ENCODE measurements around the gene DNAH11.
"Not testable (repeated sequence)": the region's sequence is repeated elsewhere in the genome, so short reads cannot be mapped to it uniquely, and the experiment has no call there.

The DNAH11 gene

DNA sequence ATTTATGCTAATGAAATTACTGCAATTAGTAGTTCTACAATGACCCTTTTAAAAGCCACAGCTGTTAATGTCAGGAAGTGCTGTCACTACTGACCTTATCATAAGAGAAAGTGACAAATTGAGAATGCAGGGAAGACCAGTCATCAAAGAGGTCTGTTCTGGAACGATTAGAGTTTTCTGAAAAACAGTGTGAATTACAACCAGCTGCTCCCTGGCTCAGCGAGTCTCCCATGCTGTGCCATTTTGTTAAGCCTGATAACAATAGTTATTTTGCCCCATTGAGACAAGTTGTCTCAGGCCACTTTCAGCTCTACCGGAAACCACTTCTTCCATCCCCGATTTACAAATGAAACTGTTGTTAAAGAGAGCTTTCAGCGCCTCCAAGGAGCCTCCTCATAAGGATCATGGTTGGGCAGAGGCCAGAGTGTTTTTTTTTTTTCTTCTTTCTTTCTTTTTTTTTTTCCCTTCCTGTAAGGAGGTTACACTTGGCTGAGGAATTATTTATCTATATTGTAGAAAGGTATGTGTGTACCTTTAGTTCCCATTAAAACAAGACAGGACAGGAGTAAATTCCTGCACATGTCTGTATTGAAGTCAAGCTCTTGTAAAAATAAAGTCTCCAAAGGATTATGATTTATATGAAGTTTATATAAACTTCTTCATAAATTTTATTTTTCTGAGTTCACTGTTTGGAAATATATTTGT lies 229.2 kb downstream of the DNAH11 start:
- no peak for DNase-seq (ENCODE audit: low spot score)

DNA sequence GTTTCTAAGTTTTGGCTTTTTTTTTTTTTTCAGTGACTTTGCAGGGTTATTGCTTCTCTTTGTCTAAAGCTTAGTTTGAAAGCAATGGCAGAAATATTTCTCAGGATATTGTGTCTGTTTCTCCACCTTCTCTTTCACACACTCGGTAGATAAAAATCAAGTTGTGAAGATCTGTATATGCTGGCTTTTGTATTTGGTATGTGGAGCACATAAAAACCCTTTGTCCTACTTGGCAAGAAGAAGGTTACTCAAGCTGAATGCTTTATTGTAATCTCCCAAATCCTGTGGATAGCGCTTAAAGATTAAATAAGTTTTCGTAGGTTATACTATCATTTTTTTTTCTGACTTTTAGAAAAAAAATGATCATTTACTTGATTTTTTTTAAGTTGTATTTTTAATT lies 230.5 kb downstream of the DNAH11 start:
- DNase-seq (ENCODE audit: low spot score) = no peak

DNA sequence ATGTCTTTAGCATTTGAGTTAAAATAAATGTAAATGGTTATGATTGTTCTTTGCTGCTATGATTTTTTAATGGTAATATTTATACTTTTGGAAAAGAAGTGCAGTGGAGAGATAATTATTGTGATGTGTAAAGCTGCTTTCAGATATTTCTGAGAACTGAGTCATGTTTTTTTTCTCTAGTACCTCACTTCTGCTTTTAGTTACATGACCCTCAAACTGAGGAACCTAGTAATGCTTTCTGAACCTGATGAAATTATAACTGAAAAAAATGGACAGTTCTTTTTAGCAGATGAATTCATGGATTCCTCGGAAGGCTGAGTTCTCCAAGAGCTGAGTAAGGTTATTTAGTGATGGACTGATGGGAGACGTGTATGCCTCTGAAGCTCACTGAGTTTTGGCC lies 235.1 kb downstream of the DNAH11 start:
- no peak for DNase-seq (ENCODE audit: low spot score)

DNA sequence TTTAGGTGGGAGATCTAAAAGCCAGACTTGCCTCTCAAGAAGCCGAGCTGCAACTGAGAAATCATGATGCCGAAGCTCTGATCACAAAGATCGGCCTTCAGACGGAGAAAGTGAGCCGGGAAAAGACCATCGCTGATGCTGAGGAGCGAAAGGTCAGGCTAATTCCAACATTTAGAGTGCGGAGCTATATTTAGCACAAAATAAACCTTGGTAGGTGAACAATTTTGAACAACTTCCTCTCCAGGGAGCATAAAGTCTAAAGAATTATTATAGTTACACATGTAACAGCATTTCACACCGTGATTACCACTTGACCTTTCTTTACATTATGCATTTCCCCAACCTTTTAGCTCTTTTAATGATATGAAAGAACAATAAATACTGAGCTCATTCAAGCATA lies 236.1 kb downstream of the DNAH11 start:
- no peak for DNase-seq (ENCODE audit: low spot score)

DNA sequence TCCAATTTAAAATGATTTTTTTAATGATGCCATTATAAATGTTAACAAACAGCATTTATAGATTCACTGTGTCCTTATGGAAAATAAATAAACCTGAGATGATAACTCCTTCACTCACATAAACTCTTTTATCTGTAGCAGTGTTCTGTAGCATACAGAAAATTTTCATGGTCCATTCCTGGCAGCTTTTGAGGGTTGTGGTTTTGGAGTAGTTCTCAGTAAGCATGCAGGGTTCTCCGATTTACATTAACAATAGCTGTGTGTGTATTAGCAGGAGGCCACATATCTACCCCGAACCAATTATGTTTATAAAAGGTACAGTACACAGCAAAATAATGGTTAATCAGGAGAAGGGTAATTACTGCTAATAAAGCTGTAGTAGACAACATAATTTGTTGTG lies 240.2 kb downstream of the DNAH11 start:
- DNase-seq (ENCODE audit: low spot score) = no peak

DNA sequence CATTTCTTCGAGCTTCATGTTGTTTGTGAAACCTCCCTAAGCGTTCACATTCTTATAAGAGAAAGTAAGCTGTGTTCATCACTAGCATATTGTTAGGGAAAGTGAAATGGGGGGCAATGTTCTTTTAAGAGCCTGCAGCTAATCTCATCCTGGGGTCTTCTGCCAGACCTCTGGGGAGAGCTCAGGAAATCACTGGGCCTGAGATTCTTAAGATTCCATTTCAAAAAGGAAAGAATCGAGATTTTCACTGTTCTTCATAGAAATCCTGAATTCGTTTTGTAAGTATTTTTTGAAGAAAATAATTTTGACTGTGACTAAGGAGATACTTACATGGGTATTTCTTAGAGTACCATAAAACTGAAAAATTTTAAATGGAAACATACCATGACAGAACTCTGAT lies 242.2 kb downstream of the DNAH11 start:
- no peak for DNase-seq (ENCODE audit: low spot score)

DNA sequence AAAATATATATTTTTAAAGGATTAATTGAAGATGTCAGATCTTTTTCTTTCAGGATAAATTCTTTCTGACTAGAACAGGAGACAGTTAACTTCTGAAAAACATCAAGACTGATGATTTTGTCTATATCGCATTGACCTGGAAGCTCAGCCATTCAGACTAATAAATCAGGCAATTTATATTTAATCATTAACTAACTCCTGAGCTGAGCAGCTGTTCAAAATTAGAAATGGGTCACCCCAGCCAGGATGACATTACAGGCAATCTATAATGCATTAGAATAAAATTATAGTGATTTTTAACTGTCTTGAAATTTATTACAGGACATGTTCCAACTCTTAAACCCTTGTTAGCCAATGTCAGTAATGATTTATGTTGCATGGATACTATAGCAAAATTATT lies 263.0 kb downstream of the DNAH11 start:
- no peak for DNase-seq (ENCODE audit: low spot score)

DNA sequence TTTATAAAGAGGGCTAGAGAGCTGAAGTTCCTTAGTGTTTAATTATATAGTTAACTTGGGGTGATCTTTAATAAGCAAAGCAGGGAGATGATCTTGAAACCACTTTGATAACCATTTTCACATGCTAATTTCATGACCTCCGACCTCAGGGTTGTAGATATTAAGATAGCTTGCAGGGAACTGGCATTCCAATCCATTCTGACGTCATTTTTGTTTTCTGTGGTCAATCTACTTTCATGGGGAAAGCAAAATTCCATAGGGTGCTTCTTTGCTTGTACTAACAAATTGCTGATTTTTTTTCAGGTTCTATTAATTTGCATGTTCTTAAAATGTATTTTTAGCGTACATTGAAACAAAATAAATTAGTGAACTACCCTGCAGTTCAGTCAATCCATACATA lies 263.5 kb downstream of the DNAH11 start:
- DNase-seq (ENCODE audit: low spot score) = no peak

DNA sequence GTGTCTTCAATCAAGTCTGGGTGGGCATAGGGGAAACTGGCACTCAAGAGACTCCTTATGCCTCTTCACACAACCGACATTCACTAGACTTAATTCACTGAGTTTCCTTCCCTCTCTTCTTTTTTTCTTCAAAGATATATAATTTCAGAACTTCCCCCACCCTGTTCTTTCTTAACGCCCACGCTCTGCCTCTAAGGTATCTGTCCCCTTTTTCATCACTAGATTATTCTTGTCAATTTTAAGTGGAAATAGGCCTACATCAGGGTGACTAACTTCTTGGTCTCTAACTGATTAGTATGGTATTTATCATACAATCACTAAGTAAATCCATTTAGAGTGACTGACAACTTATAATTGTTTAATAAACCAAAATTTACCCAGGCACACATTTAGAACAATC lies 276.2 kb downstream of the DNAH11 start:
- no peak for DNase-seq (ENCODE audit: low spot score)

DNA sequence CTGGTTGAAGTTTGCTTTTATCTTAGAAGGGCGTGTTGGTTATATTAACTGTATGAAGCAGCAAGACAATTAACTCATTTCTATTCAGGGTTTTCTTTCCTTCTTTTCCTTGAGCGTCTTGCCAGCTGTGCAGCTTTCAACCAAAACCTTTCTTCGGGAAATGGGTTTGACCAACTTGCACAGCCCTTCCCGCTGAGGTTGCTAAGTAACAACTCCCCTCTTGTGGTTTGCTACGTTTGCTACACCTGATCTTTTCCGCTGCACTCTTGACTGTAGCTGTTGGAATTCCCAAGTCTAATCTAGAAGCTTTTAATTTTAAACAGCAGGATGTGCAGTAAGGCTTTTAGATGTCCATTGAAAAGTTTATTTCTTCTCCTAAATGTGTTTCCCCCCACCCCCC lies 286.0 kb downstream of the DNAH11 start:
- no peak for DNase-seq (ENCODE audit: low spot score)

DNA sequence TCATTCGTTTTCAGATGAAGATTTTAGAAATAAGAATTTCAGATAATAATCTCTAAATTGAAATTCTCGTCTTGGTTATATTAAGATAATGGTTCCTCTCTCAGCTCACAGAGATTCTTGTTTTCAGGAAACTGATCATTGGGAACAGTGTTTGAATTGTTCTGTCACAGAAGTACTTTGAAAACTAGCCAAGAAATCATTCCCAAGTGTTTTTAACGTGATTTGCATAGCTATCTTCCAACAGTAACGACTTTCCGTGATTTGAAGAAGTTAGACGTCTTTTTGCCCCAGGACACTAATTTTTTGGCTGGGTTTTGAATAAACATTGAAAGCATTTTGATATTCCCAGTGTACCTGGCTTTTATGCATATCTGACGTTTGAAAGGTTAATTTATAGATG lies 286.9 kb downstream of the DNAH11 start:
- DNase-seq (ENCODE audit: low spot score) = no peak

DNA sequence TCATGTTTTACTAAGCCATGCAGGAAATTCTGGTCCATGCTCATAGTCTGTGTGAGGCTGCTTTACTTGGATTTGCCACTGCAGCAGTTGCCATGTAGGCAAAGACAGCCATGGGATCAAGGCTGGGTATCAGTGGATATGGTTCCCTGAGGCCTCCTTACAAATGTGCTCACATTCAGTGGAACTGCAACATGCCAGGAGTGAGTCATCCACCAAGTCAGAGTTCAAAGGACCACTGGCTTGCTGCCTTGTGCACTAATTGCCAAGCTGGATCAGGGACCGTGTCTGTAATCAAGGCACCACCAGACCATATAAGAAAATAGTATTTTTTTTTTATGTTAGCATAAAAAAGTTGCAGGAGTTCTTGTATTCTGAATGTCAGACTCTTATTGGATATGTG lies 301.9 kb downstream of the DNAH11 start:
- no peak for DNase-seq (ENCODE audit: low spot score)

DNA sequence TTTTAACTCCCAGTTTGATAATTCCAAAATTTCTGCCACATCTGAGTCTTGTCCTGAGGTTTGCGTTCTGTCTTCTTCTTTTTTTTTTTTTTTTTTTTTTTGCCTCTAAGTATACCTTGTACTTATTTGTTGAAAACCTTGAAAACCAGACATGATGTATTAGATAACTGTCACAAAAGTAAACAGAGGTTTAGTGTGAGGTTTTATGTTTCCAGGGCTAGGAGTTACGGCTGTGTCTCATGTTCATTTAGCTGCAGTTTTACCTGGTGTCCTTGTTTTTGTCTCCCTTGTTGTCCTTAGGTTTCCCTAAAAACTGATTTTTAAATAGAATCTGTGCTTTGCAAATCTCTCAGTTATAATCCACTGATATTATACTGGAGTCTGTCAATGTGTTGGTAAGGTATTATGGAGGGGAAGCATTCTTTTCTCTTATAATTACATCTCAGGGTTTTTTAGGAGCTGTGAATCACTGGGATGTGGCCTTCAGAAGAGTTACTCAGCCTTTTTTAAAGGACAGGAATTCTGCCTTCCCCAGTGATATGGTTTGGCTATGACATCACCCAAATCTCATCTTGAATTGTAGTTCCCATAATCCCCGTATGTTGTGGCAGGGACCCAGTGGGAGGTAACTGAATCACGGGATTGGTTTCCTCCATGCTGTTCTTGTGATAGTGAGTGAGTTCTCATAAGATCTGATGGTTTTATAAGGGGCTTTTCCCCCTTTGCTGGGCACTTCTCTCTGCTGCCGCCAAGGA lies 307.9 kb downstream of the DNAH11 start:
- no peak for DNase-seq (ENCODE audit: low spot score)

DNA sequence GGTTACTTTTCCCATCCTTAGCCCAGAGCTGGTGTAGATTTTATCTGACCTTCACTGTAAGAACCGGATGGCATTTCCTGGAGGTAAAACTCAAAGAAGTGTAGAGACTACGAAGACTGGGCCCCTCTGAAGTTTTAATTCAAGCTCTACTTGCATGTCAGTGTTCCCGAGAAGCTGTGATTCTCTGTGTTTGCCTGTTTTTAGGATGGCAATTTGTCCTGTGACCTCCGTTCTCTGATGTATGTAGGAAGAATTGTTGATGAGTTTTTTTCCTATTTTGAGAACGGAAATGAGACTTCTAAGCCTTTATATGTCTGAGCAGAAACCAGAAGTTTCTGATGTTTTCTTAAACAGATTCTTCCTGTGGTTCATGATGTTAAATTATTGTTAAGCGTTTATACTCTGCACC lies 308.7 kb downstream of the DNAH11 start:
- no peak for DNase-seq (ENCODE audit: low spot score)

DNA sequence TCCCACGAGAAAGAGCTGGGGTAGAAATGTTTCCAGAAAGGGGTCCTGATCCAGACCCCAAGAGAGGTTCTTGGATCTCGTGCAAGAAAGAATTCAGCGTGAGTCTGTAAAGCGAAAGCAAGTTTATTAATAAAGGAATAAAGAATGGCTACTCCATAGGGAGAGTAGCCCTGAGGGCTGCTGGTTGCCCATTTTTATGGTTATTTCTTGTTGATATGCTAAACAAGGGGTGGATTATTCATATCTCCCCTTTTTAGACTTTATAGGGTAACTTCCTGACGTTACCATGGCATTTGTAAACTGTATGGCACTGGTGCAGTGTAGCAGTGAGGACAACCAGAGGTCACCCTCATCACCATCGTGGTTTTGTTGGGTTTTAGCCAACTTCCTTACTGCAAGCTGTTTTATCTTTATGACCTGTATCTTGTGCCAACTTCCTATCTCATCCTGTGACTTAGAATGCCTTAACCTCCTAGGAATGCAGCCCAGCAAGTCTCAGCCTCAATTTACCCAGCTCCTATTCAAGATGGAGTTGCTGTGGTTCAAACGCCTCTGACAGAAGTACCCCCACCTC lies 322.9 kb downstream of the DNAH11 start:
- not testable (repeated sequence) for DNase-seq (ENCODE audit: low spot score)

DNA sequence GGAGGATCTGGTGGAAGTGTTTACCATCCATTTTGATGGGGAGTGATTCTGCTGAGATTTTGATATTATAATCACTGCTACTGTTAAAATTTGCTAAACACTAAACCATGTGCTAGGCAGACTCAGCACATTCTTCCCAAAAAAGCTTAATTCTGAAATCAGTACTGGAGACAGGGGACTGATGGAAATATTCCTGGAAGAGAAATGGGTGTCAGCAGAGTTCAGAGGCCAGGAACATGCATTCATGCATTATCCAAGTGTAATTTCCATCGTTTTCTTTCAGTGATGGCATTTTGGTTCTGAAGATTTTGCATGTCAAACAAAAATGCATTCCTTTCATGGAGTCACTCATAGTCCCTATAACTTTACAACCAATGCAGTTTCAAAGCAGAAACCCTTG lies 323.9 kb downstream of the DNAH11 start:
- DNase-seq (ENCODE audit: low spot score) = no peak

DNA sequence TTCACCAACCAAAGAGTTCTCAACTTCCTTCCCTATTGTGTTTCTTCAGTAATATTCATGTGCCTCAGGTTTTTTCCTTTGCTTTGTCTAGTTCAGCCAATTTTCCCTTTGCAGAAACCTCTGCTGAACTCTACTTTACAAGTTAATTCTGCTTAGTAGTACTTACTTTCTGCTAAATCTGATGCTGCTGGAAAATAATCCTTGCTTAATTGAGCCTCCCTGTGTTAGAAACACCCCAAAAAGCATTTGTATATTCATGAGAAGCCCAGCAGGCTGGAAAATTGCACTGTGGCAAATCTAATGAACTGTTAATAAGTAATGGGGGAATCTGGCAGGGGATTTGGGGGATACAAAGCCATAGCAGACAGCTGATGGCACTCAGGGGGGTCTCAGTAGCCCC lies 324.4 kb downstream of the DNAH11 start:
- DNase-seq (ENCODE audit: low spot score) = no peak

DNA sequence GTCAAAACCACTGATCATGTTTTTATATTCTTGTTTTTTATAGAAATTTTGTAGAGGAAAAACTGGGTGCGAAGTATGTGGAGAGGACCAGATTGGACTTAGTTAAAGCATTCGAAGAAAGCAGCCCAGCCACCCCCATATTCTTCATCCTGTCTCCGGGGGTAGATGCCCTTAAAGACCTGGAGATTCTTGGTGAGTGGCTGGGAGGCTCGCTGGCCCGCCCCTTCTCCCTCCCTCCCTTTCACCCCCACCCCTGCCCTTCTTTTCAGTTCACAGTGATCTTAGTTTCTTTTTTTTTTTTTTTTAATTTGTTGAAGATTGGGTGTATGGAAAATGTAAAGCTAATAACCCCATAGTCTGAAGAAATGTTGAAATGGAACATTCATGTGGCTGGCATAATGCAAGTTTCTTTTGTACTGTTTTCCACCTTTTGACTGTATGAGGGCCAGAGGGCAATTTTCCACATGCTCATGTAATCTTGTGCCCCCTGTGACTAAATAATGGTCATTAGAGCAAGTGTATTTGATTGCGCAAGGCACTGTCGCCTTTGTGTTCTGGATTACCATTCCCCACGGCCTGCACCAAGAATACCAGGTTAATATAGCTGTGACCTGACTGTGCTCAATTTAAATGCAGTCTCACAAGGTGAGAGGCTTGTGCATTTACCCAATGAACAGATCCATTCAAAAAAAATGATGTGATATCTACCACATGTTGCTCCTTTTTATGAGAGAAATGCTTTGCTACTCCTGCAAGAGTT lies 325.2 kb downstream of the DNAH11 start:
- DNase-seq (ENCODE audit: low spot score) = no peak

DNA sequence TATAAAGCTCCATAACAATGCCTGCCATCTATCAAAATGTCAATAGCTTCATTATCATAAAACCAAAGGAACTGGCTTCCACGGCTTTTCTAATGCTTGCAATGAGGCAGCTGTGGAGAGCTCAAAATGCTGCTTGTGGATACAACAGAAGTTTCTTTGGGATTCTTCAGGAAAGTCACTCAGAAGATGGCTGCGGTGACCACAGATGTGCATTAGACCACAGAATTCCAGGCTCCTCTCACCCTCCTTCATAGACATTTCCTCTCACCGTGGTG lies 325.7 kb downstream of the DNAH11 start:
- DNase-seq (ENCODE audit: low spot score) = no peak

DNA sequence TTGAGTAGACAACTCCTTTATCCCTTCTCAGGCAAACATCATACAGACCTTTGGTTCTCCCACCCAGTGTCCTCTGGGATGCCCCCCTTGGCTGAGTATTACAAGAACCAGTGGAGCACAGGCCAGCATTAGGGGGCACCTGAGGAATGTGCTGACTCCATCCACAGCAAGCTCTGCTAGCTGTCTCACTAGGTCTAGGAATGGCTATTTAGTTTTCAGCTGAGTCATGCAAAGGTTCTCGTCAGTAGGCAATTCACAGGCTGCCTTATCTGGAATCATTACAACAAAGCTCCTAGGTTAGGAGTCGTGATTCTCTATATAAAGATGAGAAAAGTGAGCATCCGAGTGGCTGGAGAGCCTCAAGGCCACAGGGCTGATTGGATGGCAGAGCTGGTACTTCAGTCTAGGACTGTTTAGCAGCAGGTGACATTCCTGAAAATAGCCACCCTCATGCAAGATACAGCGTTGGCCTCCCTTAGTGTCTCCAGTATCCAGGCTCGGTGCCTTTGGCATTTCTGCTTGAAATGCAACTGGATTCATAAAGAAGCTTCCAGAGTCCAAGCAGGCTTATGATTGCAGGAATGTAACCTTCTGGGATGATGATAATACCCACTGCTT lies 327.1 kb downstream of the DNAH11 start:
- no peak for DNase-seq (ENCODE audit: low spot score)

DNA sequence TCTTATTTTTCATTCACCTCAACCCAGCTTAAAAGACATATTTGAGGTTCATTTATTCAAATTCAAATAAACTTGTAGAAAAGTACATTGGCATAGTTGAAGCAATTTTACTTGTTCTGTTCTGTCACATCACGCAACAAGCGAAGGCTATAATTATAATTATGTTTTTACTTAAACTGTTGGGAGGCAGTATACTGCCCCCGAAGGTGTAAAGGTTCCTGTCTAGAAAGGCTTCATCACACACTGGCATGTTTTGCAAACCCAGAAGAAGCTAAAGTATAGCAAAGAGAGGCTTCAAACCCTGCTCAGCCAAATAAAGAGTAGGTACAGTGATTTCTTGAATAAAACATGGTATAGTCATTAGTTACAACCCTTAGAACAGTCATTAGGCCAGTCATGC lies 340.2 kb downstream of the DNAH11 start:
- DNase-seq (ENCODE audit: low spot score) = no peak

DNA sequence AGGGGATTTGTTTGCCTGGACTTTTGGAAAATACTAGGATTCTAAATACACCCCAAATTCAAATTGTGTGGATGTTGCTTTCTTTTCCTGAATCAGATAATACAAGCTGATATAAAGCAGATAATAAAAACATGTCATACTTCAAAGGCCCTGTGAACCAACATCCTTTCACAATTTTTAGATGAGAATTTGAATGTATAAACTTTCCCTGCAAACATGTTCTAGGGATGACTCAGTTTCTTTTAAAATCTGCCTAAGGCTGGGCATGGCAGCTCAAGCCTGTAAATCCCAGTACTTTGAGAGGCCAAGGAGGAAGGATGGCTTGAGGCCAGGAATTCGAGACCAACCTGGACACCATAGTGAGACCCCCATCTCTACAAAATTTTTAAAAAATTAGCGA lies 340.7 kb downstream of the DNAH11 start:
- DNase-seq (ENCODE audit: low spot score) = not testable (repeated sequence)

DNA sequence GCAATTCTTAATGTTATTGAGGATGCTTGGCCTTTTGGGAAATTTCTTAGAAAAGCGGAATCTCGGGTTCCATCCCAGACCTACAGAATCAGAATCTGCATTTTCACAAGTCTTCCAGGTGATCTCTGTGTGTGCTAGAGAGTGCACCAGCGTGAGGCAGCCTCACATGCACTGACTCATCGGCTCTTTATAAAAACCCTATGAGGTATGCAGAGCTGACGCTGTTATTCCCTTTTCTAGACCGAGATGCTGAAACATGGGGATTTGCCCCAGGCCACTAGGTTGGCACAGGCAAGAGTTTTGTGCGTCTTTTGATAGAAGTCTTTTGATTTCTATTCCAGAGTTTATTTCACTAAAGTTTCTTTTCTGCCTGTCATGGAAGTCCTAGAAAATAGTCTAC lies 341.7 kb downstream of the DNAH11 start:
- no peak for DNase-seq (ENCODE audit: low spot score)

Data from AG08396 (cell line).